NK-92 (cell line): Measurements from ENCODE around the gene DOCK4.

ENCODE experiments used
- DNase-seq: peaks from one replicate; lab custom pipeline; 2025; ENCODE audit not compliant: unreplicated experiment; lab: John Stamatoyannopoulos, UW

Gene DOCK4

GRCh38 chr7:112190120-112190519 lies 16.1 kb downstream of the DOCK4 start:
- DNase-seq: no peak

DNA sequence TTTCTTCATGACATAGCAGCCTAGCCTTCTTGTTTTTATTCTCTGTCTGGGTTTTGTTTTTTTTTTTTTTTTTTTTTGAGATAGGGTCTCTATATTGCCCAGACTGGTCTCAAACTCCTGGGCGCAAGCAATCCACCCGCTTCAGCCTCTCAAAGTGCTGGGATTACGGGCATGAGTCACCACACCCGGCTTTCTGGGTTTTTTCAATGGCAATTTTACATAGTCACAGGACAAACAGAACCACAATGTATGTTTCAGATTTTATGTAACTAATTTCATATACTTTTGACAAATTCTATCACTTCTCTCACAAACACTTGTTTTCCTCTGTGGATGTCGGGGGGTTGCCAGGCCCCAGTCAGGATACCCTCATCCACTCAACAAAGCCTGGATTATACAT lies 16.5 kb downstream of the DOCK4 start:
- no peak for DNase-seq

GRCh38 chr7:112188257-112188656 lies 17.9 kb downstream of the DOCK4 start:
- DNase-seq: no peak

DNA sequence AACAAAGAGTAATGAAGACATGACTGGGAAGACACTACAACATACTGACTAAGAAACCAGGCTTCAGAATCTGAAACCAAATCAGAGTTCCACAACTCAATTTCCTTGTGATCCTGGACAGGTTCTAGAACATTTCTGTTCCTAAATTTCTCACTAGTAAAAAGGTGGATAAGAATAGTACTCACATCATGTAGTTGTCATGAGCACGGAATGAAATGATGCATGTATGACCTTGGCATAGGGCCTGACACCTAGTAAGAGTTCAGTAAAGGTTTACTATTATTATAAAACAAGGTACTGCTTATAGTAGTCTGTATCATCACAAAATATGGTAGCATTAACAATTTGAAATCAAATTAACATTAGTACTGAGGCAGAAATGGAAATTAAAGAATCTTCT lies 19.9 kb downstream of the DOCK4 start:
- DNase-seq: no peak

DNA sequence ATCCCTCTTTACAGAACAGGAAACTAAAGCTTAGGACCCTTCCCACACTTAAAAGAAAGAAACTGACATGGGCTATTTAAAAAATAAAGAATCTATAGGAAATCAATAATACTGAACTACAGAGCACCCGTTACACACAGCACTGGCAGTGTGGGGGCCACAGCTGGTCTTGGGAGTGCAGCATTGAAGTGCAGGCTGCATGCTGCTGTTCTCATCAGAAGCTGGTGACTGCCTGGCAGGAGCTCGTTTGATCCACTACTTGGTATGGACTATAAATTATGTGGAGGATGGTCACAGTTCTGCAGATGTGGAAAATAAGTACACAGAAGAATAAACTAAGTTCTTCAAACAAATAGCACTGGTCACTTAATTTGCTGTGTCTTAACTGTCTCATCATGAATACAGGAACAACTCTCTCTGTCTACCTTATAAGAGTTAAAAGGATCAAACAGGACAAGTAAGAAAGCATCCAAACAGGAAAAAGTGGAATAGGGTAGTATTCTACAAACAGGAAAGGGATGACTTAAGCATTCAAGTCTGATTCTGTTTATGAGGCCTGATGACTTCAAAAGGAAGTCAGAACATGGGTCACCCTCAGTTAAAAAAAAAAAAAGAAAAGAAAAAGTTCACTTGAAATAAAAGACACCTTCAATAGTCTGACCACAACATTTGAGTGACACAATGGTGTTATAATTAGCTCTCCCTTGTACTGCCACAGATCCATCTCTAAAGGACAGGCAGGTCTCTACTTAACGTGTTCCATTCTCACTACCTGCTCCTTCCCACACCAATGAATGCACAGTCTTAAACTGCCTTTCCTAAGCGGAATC lies 21.0 kb downstream of the DOCK4 start:
- DNase-seq: no peak

DNA sequence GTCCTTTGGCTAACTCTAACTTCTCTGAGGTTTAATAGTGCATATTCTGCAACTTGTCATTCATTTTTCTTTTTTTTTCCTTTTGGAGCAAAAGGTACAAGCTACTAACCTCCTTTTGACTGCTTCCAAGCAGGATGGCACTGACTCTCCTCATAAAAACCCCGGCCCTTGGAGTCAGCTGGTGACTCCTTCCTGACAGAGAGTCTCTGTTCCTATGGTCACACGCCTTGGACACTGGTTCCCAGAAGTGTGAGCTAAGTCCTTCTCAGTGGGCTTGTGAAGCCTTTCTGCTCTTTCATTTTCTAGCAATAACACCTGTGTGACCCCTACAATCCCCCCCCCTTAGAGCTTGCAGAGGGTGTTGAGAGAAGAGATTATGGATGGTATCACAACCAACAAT lies 21.7 kb downstream of the DOCK4 start:
- DNase-seq: no peak

- no peak for DNase-seq
These were observed 22.9 kb downstream of the DOCK4 start for GRCh38 chr7:112183266-112183665.

DNA sequence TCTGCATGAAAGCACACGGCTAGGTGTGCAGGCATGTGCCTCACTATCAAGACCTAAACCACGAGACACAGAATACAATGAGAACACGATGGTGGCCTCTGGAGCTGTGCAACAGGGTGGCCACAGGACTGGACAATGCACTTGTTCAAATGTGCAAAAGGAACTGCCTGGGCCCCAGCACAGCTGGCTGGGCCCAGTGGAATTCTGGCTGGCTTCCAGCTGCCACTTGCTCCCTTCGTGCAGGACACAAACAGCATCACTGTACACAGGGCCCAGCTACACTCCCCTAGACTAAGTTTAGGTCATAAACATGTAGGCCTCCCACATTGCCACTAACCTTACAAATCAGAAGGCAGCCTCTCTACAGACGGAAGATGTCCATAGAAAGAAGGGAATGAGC lies 23.4 kb downstream of the DOCK4 start:
- DNase-seq: no peak

DNA sequence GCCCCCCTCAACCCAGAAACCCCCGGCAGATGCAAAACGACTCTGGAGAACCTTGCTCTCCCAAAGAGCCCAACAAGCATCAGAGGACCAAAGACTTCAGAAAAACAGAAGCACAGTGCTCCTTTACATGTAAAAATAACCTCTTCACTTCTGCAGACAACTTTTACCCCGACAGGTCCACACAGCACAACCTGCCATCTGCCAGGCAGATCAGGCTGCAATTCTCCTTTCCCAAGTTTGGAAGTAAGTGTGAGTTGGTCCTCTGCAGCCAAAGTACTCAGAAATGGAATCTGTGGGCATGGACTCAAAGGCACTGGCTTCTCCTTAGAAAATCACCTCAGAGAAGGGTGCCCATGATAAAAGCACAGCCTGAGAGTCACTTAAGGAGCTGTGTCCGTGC lies 26.0 kb downstream of the DOCK4 start:
- DNase-seq: no peak

GRCh38 chr7:112176693-112177415 lies 29.3 kb downstream of the DOCK4 start:
- no peak for DNase-seq

- no peak for DNase-seq
These were observed 30.0 kb downstream of the DOCK4 start for GRCh38 chr7:112176241-112176640.

DNA sequence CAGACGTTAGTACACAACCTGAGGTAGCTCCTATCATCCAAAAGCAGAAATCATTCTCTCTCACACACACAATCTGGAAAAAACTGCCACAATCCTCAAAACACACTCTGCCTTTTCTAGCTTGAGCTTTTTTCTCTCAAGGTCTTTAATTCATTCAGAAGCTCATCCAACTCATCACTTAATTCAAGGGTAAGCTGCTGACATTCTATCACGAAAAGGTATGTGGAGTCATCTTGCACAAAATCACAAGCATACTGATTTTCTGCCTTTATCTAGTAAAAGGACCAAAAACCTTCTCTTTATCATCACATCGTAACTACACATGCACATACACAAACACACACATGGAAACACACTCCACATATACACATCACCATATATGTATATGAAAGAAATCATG lies 32.0 kb downstream of the DOCK4 start:
- no peak for DNase-seq

GRCh38 chr7:112173568-112173905 lies 32.7 kb downstream of the DOCK4 start:
- DNase-seq: no peak

DNA sequence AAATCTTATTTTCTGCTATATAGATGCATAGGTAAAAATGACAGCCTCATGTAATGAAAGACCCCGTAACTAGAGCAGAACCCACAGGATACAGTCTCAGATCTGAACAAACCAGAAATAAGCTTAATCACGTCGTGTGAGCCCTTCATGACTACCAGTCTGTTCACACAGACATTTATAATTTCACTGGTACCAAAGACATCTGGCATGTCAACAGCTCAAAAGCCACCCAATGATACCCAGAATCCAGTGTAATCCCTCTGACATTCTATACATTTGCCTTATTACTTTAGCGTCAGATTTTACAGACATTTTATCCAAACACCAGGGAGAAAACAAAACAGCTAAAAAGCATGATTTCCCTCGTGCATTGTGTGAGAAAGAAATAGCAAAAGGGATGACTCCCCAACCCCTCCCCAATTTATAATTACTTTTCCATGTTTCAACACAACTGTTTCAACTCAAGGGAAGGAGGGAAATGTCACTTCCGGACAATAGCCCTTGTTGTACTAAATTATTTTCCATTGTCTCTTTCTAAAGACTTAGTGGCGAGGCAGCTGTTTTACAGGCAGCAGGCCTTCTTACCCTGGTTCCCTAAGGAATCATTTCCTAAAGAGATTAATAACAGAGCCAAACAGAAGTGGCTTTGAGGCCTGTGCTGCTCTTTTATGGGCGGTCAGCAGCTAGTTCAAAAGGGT lies 33.2 kb downstream of the DOCK4 start:
- no peak for DNase-seq

GRCh38 chr7:112171673-112172072 lies 34.5 kb downstream of the DOCK4 start:
- no peak for DNase-seq

- DNase-seq: no peak
These were observed 37.3 kb downstream of the DOCK4 start for GRCh38 chr7:112168915-112169314.

GRCh38 chr7:112167147-112167546 lies 39.1 kb downstream of the DOCK4 start:
- DNase-seq: no peak

DNA sequence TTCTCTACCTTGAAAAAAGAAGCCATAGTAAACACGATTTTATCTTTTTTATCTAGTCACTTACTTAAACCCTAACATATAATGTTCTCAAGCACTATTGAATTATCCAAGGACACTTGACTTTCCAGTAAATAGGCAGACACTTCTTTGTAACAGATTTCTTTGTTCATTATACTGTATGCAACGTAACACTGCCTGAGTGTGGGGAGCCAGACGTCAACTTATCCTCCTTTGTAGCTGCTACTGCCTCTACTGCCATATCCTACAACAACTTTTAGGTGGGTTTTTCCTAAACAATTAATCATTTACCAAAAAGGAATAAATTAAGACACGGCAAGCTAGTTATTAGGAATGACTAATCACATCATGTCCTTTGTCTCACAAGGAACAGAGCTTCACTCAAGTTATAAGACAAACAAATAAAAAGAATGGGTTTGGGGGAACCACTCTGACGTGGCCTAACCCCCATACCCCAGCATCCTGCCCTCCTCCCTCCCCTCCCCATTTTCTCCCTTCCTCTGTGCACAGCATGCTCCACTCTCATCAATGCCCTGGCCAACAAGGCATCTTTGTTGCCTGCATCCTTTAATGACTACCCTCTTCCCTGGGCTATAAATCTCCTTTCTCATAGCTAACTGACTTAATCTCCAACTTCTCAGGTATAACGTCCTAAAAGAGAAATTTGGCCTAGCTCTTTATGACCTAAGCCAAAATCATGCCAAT lies 43.3 kb downstream of the DOCK4 start:
- DNase-seq: no peak

DNA sequence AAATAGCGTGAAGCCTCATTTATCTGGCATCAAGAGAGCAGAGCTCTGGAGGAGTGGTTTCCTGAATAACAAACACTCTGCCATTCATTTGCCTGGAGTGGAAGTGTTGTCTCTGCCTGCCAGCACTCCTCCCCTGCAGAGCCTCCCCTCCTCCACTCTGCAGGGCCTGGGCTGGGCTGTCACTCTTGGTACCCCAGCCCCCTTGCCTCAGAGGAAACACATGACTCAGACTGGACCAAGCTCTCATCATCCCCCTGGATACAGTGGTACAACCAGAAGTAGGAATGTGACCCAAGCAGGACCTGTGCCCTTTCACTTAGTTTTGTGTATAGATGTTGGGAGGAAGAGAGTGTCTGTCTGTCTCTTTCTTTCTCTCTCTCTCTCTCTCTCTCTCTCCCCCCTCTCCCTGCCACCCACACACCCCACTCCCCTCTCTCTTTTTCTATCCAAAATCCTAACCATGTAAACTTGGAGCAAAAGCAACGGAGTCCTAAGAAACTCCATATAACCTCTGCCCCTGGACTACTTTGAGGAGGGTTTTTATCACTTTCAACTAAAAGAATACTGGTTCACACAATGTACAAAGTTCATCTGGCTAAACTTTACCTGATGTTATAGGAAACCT lies 43.9 kb downstream of the DOCK4 start:
- DNase-seq: no peak

GRCh38 chr7:112161253-112162141 lies 44.7 kb downstream of the DOCK4 start:
- no peak for DNase-seq
